CD14-positive monocyte (primary cell): ENCODE data around the gene CINP. TPM values are rescaled to one million over a fixed set of nuclear protein-coding genes. Genes with fewer than 3 reads are reported as not detected.
A peak's percentile ranks its signal among the peaks of the same experiment; 100 is the strongest.

Experiments used
- DNase-seq, 3 donors: peaks; one replicate each; pipeline ENCODE4 v3.0.0-alpha.2; 2011 to 2022
- H2AFZ ChIP-seq: 2 replicates; pipeline ENCODE4 v1.6.0; 2012; ENCODE audit warnings: mild to moderate bottlenecking, low read depth, low read length, inconsistent platforms; ENCODE audit not compliant: insufficient read depth, poor library complexity, severe bottlenecking
- H3K27ac ChIP-seq, 2 donors: 1 replicate in 1 of 2; 2 replicates in 1 of 2; pipeline ENCODE4 v1.5.1; 2012 to 2013; ENCODE audit warnings: low read length in 2 of 2, control low read depth in 1 of 2, inconsistent platforms in 1 of 2, low read depth in 1 of 2, mild to moderate bottlenecking in 1 of 2
- H3K27me3 ChIP-seq, 2 donors: one replicate each; pipeline versions ENCODE4 v1.6.0 to v1.6.1; 2011 to 2013; ENCODE audit warnings: low read length in 2 of 2; ENCODE audit not compliant: control insufficient read depth in 2 of 2, insufficient read depth in 2 of 2
- H3K36me3 ChIP-seq, 2 donors: replicated peaks in 1 of 2; 1 replicate in 1 of 2; 2 replicates in 1 of 2; pipeline versions ENCODE4 v1.5.1 to v1.6.1; 2012 to 2013; ENCODE audit warnings: low read length in 2 of 2, control low read depth in 1 of 2, inconsistent platforms in 1 of 2, mild to moderate bottlenecking in 1 of 2; ENCODE audit not compliant: insufficient read depth in 2 of 2, control insufficient read depth in 1 of 2
- H3K4me1 ChIP-seq, 2 donors: 1 replicate in 1 of 2; 2 replicates in 1 of 2; pipeline versions ENCODE4 v1.5.1 to v1.6.1; 2012 to 2013; ENCODE audit warnings: low read length in 2 of 2, control low read depth in 1 of 2, inconsistent platforms in 1 of 2, mild to moderate bottlenecking in 1 of 2, moderate library complexity in 1 of 2; ENCODE audit not compliant: insufficient read depth in 2 of 2, control insufficient read depth in 1 of 2
- H3K4me2 ChIP-seq: replicated peaks from 2 replicates; pipeline ENCODE3; 2012; ENCODE audit warnings: low read length, moderate library complexity, mild to moderate bottlenecking; ENCODE audit not compliant: poor library complexity, severe bottlenecking; ENCODE audit errors: extremely low read depth
- H3K4me3 ChIP-seq, 3 experiments: fragments of 200-600 bp in 1 of 3; sonication (generic) in 1 of 3; replicated peaks in 1 of 3; 1 replicate in 2 of 3; 2 replicates in 1 of 3; pipeline ENCODE4 v1.5.1; 2011 to 2013; ENCODE audit warnings: low read length in 3 of 3, mild to moderate bottlenecking in 3 of 3, control low read depth in 2 of 3, low read depth in 2 of 3, inconsistent platforms in 1 of 3, moderate library complexity in 1 of 3
- H3K79me2 ChIP-seq: 2 replicates; pipeline ENCODE4 v1.6.0; 2012; ENCODE audit warnings: mild to moderate bottlenecking, control low read depth, inconsistent platforms, low read length, moderate library complexity; ENCODE audit not compliant: insufficient read depth
- H3K9ac ChIP-seq: 2 replicates; pipeline ENCODE4 v1.6.0; 2017; ENCODE audit warnings: low read length, mild to moderate bottlenecking; ENCODE audit not compliant: insufficient read depth, poor library complexity, severe bottlenecking
- H3K9me3 ChIP-seq, 2 donors: replicated peaks in 1 of 2; 1 replicate in 1 of 2; 2 replicates in 1 of 2; pipeline versions ENCODE4 v1.5.1 to v1.6.1; 2012 to 2013; ENCODE audit warnings: low read length in 2 of 2, control low read depth in 1 of 2; ENCODE audit not compliant: control insufficient read depth in 1 of 2, insufficient read depth in 1 of 2
- H4K20me1 ChIP-seq: 2 replicates; pipeline ENCODE4 v1.6.0; 2012; ENCODE audit warnings: mild to moderate bottlenecking, low read length, control low read depth, moderate library complexity; ENCODE audit not compliant: insufficient read depth
- H3K27ac Mint-ChIP-seq, 7 donors: one replicate each; pipeline ENCODE4 v1.8.0; 2020; ENCODE audit warnings: mild to moderate bottlenecking in 7 of 7, mixed read lengths in 7 of 7, moderate library complexity in 6 of 7, inconsistent platforms in 2 of 7
- H3K27me3 Mint-ChIP-seq, 3 donors: one replicate each; pipeline ENCODE4 v1.8.0; 2021 to 2022; ENCODE audit warnings: low read depth in 3 of 3, mild to moderate bottlenecking in 3 of 3, mixed read lengths in 3 of 3, moderate library complexity in 3 of 3, inconsistent platforms in 1 of 3
- H3K36me3 Mint-ChIP-seq, 2 donors: one replicate each; pipeline ENCODE4 v1.8.0; 2020; ENCODE audit warnings: mixed read lengths in 2 of 2, inconsistent platforms in 1 of 2, mild to moderate bottlenecking in 1 of 2
- H3K4me1 Mint-ChIP-seq: one replicate; pipeline ENCODE4 v1.8.0; 2020; ENCODE audit warnings: mild to moderate bottlenecking, mixed read lengths
- H3K4me3 Mint-ChIP-seq, 2 donors: one replicate each; pipeline ENCODE4 v1.8.0; 2020; ENCODE audit warnings: mild to moderate bottlenecking in 2 of 2, mixed read lengths in 2 of 2, moderate library complexity in 1 of 2
- H3K9me3 Mint-ChIP-seq, 7 donors: one replicate each; pipeline ENCODE4 v1.8.0; 2020 to 2022; ENCODE audit warnings: mixed read lengths in 7 of 7, mild to moderate bottlenecking in 6 of 7, moderate library complexity in 6 of 7, inconsistent platforms in 2 of 7
- CTCF ChIP-seq: fragments of 200-600 bp; IDR thresholded peaks from one replicate; pipeline ENCODE4 v1.8.0; 2022; ENCODE audit warnings: antibody characterized with exemption, mild to moderate bottlenecking
- WGBS: methylation state at CpG from one replicate; pipeline ENCODE4 v1.1.5; 2013; ENCODE audit warnings: missing lambda C conversion rate; ENCODE audit not compliant: insufficient coverage; 5-methylcytosine and 5-hydroxymethylcytosine counted together
- intact Hi-C, 2 donors: fragments of 100-400 bp; cut with micrococcal nuclease; formaldehyde crosslinking; loops; one replicate each; pipeline versions ENCODE4 v1.15.0 to v1.15.1; 2023
- polyA minus RNA-seq: library from RNA; depleted of rRNA, polyadenylated mRNA; stranded (reverse); fragments of >200 nt; gene quantifications from 2 replicates; pipeline ENCODE4 v1.2.3, GENCODE V29; 2012
- polyA plus RNA-seq, 3 donors: library from polyadenylated mRNA; depleted of rRNA in 1 of 3; unstranded in 2 of 3; stranded (reverse) in 1 of 3; fragments of 300-500 nt in 2 of 3; fragments of >200 nt in 1 of 3; fragmentation: Illumina TruSeq in 2 of 3; gene quantifications; 1 replicate in 2 of 3; 2 replicates in 1 of 3; pipeline ENCODE4 v1.2.3, GENCODE V29; 2012 to 2021
- total RNA-seq, 12 experiments: library from RNA in 1 of 12; stranded (reverse) in 1 of 12; fragments of 120-200 nt in 1 of 12; gene quantifications; one replicate each; pipeline ENCODE4 v1.2.4 and lab custom pipeline; 2013 to 2026; ENCODE audit warnings: mixed read lengths in 6 of 12, inconsistent platforms in 1 of 12

Gene CINP
- total RNA-seq (2013) = 36.1 TPM
- 10 to 100 TPM; 28.9 to 58.5 (median 57.1) TPM for polyA plus RNA-seq
- 19.1 and 31.8 TPM in 2 replicates for polyA minus RNA-seq
- 4.4 to 22.3 (median 13.0) reads per million in 11 experiments for total RNA-seq (lab: John Stamatoyannopoulos, UW)

DNA sequence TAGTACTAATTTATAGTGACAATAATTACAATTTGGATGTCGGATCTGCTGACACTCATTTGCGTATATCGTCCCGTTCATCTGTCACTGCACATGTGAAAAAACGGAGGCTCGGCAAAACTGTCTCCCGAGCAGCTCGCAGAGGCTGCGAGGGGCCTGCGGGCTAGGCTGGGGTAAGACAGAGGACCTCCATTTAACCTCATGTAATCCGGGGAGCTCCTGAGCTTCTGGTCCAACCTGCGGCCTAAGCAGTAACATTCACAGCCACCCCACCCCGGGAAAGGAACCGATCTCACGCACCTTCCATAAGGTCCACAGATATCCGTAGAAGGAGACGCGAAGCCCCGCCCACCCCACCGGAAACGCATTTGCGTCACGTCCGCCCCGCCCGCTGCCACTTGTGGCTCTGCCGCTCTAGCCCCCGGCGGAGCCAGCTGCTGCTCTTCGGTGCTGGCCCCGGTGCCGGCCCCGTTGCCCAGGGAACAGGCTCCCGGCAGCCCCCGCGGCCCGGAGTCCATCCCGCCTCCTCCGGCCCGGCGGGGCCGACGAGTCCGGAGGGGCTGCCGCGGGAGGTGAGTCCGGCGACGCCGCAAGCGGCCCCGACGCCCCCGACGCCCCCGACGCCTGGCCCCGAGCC is at the start of gene CINP, which contains the start of gene TECPR2:
Gene CINP (minus strand): TSS at position 346 of the 637 bp plus-strand sequence. CDS start 39 bp downstream, at position 307.
Gene TECPR2 (plus strand): TSS at position 397 of the 637 bp plus-strand sequence. CDS start 13,781 bp downstream, outside the sequence.
- Mint-ChIP-seq H3K27me3 (peaks cover 0 to 2% (median 0%) of the 10 kb centered on the region in 3 donors), H3K36me3 (peaks cover 26 to 28% of the 10 kb centered on the region in 2 donors), H3K4me3 (peak within 1 kb of the TSS; percentile 94 to 96), H3K9me3 (peaks cover 0 to 2% (median 0%) of the 10 kb centered on the region in 7 donors), H3K27ac (peak within 1 kb of the TSS in 6 of 7 donors; percentile 96 to 99 (median 98)), H3K4me1 (peaks cover 15% of the 10 kb centered on the region)
- Histone ChIP-seq H3K79me2 (peaks cover 59% of the 10 kb centered on the region), H3K27ac (peak within 1 kb of the TSS; percentile 92 to 100), H3K4me2 (peak within 1 kb of the TSS; percentile 84), H3K27me3 (no peaks in the 10 kb centered on the region), H3K36me3 (peaks cover 14 to 24% of the 10 kb centered on the region in 2 donors), H2AFZ (peak within 1 kb of the TSS; percentile 88), H3K4me1 (peaks cover 22 to 31% of the 10 kb centered on the region in 2 donors), H3K4me3 (peak within 1 kb of the TSS; percentile 90 to 95 (median 94)), H3K9me3 (no peaks in the 10 kb centered on the region), H4K20me1 (no peaks in the 10 kb centered on the region), H3K9ac (peak within 1 kb of the TSS; percentile 95)
- intact Hi-C loops = loop anchor here (5.0 to 10.0 kb wide), 4 partner anchors 45 to 275 kb away; partner anchors contain the start of genes ANKRD9 (in 1 of the 2), HSP90AA1 (in 1 of the 2) and ZNF839 (in 1 of the 2)
- no peak for TF ChIP-seq CTCF
- WGBS = under 1% methylated on average over 58 of the region's 58 CpGs
- DNase-seq = peak; percentile 94

- DNase-seq = no peak
Measured at GRCh38 chr14:102408724-102409123, 46.0 kb upstream of the CINP start.

More at GRCh38 chr14:102408724-102409123, 46.0 kb upstream of the CINP start:
- Histone ChIP-seq H3K79me2 (no peaks in the 10 kb centered on the region), H3K9me3 (peaks cover 2 to 7% of the 10 kb centered on the region in 2 donors), H2AFZ (no peak overlapping the region), H3K27me3 (no peaks in the 10 kb centered on the region), H3K4me2 (no peak overlapping the region), H3K4me3 (no peak overlapping the region), H3K36me3 (peaks cover 23 to 43% of the 10 kb centered on the region in 2 donors), H3K4me1 (no peaks in the 10 kb centered on the region), H3K27ac (no peak overlapping the region), H4K20me1 (no peaks in the 10 kb centered on the region), H3K9ac (no peak overlapping the region)
- H3K9me3 Mint-ChIP-seq = peaks cover under 1 to 6% (median 3%) of the 10 kb centered on the region in 7 donors
- TF ChIP-seq CTCF = no peak
- no peak overlapping the region for H3K4me3 Mint-ChIP-seq
- H3K4me1 Mint-ChIP-seq = no peaks in the 10 kb centered on the region
- intact Hi-C loops = no loop called here
- no peak overlapping the region for H3K27ac Mint-ChIP-seq
- peaks cover 0 to 5% (median 1%) of the 10 kb centered on the region in 3 donors for H3K27me3 Mint-ChIP-seq
- peaks cover 29 to 46% of the 10 kb centered on the region in 2 donors for H3K36me3 Mint-ChIP-seq
